ENCODE data around the gene BICC1.

Gene BICC1

DNA sequence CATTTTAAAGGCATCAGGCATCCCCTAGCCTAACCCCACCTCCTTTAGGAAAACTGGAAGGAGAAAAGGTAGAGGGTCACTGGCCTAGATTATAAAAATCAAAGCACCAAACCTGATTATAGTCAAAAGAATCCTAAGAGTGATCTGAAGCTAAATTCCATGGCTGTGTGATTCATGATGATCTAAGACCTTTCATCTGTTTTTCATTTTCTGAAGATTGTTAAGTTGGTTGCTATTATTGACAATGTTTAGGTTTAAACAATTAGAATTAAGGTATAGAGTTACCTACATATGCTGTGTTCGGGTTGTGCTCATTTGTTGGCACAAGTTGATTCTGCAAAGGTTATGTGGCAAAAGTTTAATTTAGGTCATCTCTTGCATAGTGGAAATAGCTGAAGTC lies 148.7 kb downstream of the BICC1 start:
- H3K27me3 ChIP-seq (ENCODE audit: control insufficient read depth, insufficient read depth, low read length), result no peaks in the 10 kb centered on the region
- TF ChIP-seq, protein P1, sequence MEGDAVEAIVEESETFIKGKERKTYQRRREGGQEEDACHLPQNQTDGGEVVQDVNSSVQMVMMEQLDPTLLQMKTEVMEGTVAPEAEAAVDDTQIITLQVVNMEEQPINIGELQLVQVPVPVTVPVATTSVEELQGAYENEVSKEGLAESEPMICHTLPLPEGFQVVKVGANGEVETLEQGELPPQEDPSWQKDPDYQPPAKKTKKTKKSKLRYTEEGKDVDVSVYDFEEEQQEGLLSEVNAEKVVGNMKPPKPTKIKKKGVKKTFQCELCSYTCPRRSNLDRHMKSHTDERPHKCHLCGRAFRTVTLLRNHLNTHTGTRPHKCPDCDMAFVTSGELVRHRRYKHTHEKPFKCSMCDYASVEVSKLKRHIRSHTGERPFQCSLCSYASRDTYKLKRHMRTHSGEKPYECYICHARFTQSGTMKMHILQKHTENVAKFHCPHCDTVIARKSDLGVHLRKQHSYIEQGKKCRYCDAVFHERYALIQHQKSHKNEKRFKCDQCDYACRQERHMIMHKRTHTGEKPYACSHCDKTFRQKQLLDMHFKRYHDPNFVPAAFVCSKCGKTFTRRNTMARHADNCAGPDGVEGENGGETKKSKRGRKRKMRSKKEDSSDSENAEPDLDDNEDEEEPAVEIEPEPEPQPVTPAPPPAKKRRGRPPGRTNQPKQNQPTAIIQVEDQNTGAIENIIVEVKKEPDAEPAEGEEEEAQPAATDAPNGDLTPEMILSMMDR (IDR thresholded peaks at IDR 0.05), result no peak
- no peaks in the 10 kb centered on the region for H3K4me1 ChIP-seq
- no peaks in the 10 kb centered on the region for H3K36me3 ChIP-seq (ENCODE audit: control insufficient read depth, insufficient read depth, low read length)
- no peak overlapping the region for H3K4me3 ChIP-seq (ENCODE audit: low read depth, low read length)
- H2AFZ ChIP-seq, result no peak overlapping the region
- no peak overlapping the region for H3K27ac ChIP-seq
- H3K4me2 ChIP-seq (ENCODE audit: low read length), result no peak overlapping the region
- H3K9me3 ChIP-seq (ENCODE audit: control insufficient read depth, low read length), result no peaks in the 10 kb centered on the region
- H3K79me2 ChIP-seq, result no peaks in the 10 kb centered on the region
- no peak overlapping the region for H3K9ac ChIP-seq

DNA sequence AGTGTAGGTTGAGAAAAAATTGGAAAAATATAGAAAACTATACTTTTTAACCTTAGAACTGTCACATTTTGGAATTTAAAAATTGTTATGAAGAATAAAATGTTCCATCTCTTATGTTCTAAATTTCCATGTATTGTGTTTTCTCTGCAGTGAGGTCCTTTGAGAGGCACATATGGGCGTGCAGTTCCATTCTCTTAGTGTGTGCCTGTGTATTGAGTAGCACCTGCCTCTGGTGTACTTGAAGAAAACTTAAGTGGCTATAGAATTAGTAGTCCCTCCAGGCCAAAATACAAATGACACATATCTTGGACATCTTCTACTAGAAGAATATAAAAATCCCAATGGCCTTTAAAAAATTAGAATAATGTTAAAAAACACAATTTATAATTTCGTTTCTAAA lies 149.2 kb downstream of the BICC1 start:
- H2AFZ ChIP-seq, result no peak overlapping the region
- no peaks in the 10 kb centered on the region for H3K27me3 ChIP-seq (ENCODE audit: control insufficient read depth, insufficient read depth, low read length)
- no peaks in the 10 kb centered on the region for H3K9me3 ChIP-seq (ENCODE audit: control insufficient read depth, low read length)
- H3K4me2 ChIP-seq (ENCODE audit: low read length), result no peak overlapping the region
- H3K27ac ChIP-seq, result no peak overlapping the region
- TF ChIP-seq, protein P1 (IDR thresholded peaks at IDR 0.05), result no peak
- no peaks in the 10 kb centered on the region for H3K4me1 ChIP-seq
- no peak overlapping the region for H3K9ac ChIP-seq
- H3K79me2 ChIP-seq, result no peaks in the 10 kb centered on the region
- H3K36me3 ChIP-seq (ENCODE audit: control insufficient read depth, insufficient read depth, low read length), result no peaks in the 10 kb centered on the region
- H3K4me3 ChIP-seq (ENCODE audit: low read depth, low read length), result no peak overlapping the region

DNA sequence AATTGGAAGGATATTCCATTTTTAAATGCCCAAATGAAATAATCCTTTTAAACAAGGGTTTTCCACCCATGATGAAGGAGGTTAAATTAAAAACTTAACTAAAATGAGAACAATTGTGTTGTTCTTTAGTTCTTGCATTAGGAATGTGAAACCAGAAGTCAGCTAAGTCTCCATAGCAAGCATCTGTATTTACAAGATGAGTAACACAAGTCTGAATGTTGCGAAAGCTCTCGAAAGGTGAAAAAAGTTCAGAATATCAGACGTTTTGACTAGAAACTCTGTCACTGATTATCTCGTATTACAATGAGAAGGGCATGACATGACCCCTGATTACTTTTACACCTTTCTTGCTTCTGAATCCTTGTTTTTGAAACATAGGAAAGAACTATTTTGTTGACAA lies 149.6 kb downstream of the BICC1 start:
- Histone ChIP-seq H3K79me2 (no peaks in the 10 kb centered on the region), H3K9me3 (ENCODE audit: control insufficient read depth, low read length) (no peaks in the 10 kb centered on the region), H3K4me1 (no peaks in the 10 kb centered on the region), H3K36me3 (ENCODE audit: control insufficient read depth, insufficient read depth, low read length) (no peaks in the 10 kb centered on the region), H3K4me3 (ENCODE audit: low read depth, low read length) (no peak overlapping the region), H3K4me2 (ENCODE audit: low read length) (no peak overlapping the region), H3K9ac (no peak overlapping the region), H3K27me3 (ENCODE audit: control insufficient read depth, insufficient read depth, low read length) (no peaks in the 10 kb centered on the region), H2AFZ (no peak overlapping the region), H3K27ac (no peak overlapping the region)
- TF ChIP-seq, protein P1 (IDR thresholded peaks at IDR 0.05), result no peak

GRCh38 chr10:58665361-58665760 lies 152.7 kb downstream of the BICC1 start:
- no peaks in the 10 kb centered on the region for H3K36me3 ChIP-seq (ENCODE audit: control insufficient read depth, insufficient read depth, low read length)
- H2AFZ ChIP-seq, result no peak overlapping the region
- no peaks in the 10 kb centered on the region for H3K4me1 ChIP-seq
- TF ChIP-seq, protein P1 (IDR thresholded peaks at IDR 0.05), result no peak
- no peaks in the 10 kb centered on the region for H3K27me3 ChIP-seq (ENCODE audit: control insufficient read depth, insufficient read depth, low read length)
- H3K4me3 ChIP-seq (ENCODE audit: low read depth, low read length), result no peak overlapping the region
- no peak overlapping the region for H3K27ac ChIP-seq
- H3K79me2 ChIP-seq, result no peaks in the 10 kb centered on the region
- H3K9ac ChIP-seq, result no peak overlapping the region
- no peak overlapping the region for H3K4me2 ChIP-seq (ENCODE audit: low read length)
- no peaks in the 10 kb centered on the region for H3K9me3 ChIP-seq (ENCODE audit: control insufficient read depth, low read length)

- Histone ChIP-seq H3K79me2 (no peaks in the 10 kb centered on the region), H3K9me3 (ENCODE audit: control insufficient read depth, low read length) (no peaks in the 10 kb centered on the region), H3K27ac (no peak overlapping the region), H3K4me1 (no peaks in the 10 kb centered on the region), H3K4me2 (ENCODE audit: low read length) (no peak overlapping the region), H2AFZ (no peak overlapping the region), H3K4me3 (ENCODE audit: low read depth, low read length) (no peak overlapping the region), H3K36me3 (ENCODE audit: control insufficient read depth, insufficient read depth, low read length) (no peaks in the 10 kb centered on the region), H3K27me3 (ENCODE audit: control insufficient read depth, insufficient read depth, low read length) (no peaks in the 10 kb centered on the region), H3K9ac (no peak overlapping the region)
- TF ChIP-seq, protein P1 (IDR thresholded peaks at IDR 0.05), result no peak
These were observed 153.4 kb downstream of the BICC1 start for GRCh38 chr10:58666024-58666423.

All from parathyroid adenoma (tissue), 2 donors.